ENCODE results near the gene ACSL3.

Gene ACSL3

DNA sequence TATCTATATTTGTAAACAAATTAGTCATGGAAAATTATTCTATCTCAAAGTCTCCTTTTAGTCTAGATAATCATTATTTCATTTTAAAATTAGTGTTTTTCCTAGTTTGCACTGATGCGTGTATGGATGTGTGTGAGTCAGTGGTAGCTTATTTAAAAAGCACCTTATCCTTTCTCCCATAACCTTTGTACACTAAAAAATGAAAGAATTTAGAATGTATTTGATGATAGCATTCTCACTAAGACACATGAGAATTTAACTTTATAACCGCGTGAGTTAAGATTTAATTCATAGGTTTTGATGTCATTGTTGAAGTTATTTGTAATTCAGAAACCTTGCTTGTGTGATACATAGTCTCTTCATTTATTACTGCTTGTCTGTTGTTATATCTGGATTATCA is 81.7 kb downstream of the ACSL3 start:
- DNase-seq (ENCODE audit: low spot score), result no peak

- DNase-seq (ENCODE audit: low spot score), result no peak
These were observed 82.1 kb downstream of the ACSL3 start for GRCh38 chr2:222942977-222943376.

DNA sequence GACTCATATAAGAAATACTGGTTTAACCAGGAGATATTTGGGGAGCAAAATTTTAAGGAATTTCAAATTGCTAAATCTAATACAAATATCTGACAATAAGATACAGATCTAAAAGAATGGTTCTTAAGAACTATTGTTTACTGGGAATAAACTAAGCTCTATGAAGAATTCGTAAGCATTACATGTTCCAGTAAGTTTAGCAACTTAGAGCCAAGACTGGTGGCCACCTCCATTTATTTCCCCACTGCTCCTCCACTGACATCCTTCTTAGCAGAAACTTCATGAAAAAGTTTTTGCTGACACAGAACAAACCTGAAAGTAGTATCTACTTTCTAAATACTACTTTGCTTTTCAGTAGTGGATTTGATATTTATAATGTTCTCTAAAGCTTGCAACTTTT is 83.0 kb downstream of the ACSL3 start:
- DNase-seq (ENCODE audit: low spot score), result no peak

DNA sequence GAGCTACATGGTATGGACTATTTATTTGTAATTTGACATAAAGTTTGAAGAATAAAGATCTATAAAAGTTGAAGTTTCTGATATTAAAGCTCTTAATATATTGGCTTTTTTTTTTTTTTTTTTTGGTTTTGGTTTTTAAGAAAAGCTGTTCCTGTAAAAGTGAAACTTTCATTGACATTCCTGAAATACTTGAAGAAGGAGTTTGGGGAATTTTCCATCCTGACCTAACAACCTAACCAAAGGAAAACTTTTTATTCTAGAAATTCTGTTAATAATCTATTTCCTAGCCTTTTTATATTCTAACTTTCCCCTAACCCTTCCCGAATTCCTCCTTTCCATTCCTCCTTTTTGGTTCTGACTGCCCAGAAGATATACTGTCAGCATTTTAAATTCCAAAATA is 83.7 kb downstream of the ACSL3 start:
- no peak for DNase-seq (ENCODE audit: low spot score)

GRCh38 chr2:222944971-222945740 is 84.3 kb downstream of the ACSL3 start:
- DNase-seq (ENCODE audit: low spot score), result no peak

DNA sequence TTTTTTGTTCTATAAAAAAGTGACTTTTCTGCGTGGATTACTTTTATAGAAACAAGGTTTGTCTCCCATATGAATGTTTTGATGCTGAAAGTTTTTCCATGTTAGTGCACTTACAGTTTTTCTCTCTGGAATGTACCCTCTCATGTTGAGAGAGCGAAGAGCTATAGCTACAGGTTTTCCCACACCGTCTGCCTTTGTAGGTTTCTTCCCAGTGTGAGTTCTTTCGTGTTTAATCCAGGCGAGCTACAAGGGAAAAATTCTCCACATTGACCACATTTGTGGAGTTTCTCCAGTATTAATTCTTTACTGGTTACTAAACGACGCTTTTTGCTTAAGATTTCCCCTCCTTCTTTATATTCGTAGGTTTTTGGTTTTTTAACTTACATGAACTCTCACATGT is 85.1 kb downstream of the ACSL3 start:
- no peak for DNase-seq (ENCODE audit: low spot score)

DNA sequence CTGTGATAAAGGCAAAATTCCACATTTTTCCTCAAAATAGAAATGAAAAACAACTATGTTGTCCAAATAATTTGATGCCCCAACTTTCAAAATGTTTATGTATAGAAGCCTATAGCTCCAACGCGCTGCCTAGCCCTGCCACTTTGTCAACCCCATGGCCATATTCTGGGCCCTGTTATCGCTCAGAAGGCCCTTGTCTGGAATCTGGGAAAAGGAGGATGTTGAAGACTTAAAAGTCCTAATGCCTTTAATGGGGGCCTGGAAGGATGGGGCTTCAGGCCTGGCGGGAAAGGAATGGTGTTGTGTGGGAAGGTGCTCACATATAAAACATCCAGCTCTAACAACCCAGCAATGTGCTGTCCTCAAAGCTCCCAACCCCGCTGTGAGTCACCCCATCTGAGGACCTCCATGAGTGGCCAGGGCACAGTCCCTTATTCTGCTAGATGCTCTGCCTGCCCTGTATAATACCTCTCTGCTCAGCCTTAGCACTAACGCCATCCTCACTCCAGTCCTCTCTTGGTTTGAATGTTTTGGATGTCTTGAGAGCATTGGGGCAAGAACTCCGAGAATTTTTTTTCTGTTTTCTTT is 86.0 kb downstream of the ACSL3 start:
- DNase-seq (ENCODE audit: low spot score), result no peak

GRCh38 chr2:222949073-222949472 is 88.2 kb downstream of the ACSL3 start:
- no peak for DNase-seq (ENCODE audit: low spot score)

DNA sequence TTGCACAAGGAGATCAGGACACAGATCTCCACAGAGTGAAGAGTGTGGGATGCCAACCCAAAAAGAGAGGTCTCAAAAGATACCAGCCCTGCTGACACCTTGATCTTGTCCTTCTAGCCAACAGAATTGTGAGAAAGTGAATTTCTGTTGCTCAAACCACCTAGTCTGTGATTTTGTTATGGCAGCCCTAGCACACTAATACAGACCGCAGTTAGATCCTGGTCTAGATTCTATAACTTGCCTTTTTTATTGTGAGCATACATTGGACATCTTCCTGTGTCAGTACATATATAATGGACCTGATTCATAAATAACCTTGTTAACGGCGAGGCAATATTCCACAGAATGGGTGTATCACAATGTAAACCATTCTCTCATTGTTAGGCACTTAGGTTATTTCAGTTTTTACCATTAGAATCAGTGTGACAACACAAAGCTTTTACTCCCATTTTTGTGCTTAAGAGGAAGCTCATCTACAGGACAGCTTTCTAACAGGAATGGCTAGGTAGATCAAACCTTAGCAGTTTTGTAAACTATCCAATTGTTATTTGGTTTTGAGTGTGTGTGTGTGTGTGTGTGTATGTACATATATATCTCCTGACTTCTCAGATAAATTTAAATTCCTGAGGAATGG is 89.0 kb downstream of the ACSL3 start:
- DNase-seq (ENCODE audit: low spot score), result no peak

GRCh38 chr2:222950638-222951285 is 89.9 kb downstream of the ACSL3 start:
- DNase-seq (ENCODE audit: low spot score), result peak; percentile 24

GRCh38 chr2:222952204-222952603 is 91.4 kb downstream of the ACSL3 start:
- DNase-seq (ENCODE audit: low spot score), result no peak

DNA sequence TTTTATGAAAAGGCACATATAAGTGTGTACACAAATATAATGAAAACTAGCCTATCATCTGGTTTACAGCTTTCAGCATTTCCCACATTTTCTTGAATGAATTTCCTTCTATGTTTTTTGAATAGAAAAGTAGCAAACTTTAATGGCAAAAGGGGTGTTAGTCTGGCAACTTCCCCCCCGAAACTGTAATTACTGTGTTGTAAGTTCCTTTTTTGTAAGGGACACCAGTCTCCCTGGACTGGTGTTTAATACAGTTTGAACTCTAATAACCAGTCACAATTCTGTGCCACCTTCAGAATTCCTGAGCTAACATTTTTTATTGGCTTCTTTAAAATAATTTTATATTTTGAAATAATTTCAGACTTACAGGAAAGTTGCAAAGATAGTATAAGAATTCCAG is 94.2 kb downstream of the ACSL3 start:
- no peak for DNase-seq (ENCODE audit: low spot score)

GRCh38 chr2:222959358-222959757 is 98.5 kb downstream of the ACSL3 start:
- peak; percentile 81 for DNase-seq (ENCODE audit: low spot score)

GRCh38 chr2:222960126-222960525 is 99.3 kb downstream of the ACSL3 start:
- no peak for DNase-seq (ENCODE audit: low spot score)

DNA sequence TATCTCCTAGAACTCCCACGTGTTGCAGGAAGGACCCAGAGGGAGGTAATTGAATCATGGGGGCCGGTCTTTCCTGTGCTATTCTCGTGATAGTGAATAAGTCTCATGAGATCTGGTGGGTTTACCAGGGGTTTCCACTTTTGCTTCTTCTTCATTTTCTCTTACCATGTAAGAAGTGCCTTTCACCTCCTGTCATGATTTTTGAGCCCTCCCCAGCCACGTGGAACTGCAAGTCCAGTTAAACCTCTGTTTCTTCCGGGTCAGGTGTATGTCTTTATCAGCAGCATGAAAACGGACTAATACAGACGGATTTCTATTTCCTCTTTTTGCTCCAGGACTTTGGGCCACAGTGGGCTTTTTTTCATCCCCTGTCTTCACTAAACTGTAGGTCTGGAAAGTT is 102.8 kb downstream of the ACSL3 start:
- no peak for DNase-seq (ENCODE audit: low spot score)

GRCh38 chr2:222964376-222965031 is 103.7 kb downstream of the ACSL3 start:
- no peak for DNase-seq (ENCODE audit: low spot score)

GRCh38 chr2:222965555-222965954 is 104.7 kb downstream of the ACSL3 start:
- DNase-seq (ENCODE audit: low spot score), result no peak

GRCh38 chr2:222968550-222969155 is 107.8 kb downstream of the ACSL3 start:
- no peak for DNase-seq (ENCODE audit: low spot score)

DNA sequence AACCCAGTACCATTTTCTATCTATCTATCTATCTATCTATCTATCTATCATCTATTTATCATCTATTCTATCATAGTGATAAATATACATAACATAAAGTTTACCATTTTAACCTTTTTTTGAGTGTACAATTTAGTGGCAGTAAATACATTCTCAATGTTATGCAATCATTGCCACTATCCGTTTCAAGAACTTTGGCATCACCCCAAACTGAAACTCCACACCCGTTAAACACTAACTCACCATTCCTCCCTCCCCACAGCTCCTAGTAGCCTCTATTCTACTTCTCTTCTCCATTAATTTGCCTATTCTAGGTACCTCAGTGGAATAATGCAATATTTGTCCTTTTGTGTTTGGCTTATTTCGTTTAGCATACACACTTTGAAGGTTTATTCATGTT is 108.7 kb downstream of the ACSL3 start:
- DNase-seq (ENCODE audit: low spot score), result no peak

DNA sequence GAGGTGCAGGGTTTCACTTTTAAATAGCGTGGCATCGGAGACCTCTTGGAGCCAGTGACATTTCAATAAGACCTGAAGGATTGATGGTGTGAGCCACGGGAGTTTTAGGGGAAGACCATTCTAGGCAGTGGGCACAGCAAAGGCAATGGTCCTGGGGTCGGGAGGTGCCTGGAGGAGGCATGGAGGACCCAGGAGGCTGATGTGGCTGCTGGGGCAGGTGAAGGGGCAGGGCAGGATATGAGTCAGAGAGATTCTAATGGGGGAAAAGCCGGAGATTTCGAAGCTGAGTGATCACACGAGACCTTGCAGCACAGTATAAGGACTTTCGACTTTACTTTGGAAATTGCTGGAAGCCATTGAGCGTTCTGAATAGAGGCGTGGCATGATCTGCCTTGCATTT is 111.6 kb downstream of the ACSL3 start:
- DNase-seq (ENCODE audit: low spot score), result no peak

DNA sequence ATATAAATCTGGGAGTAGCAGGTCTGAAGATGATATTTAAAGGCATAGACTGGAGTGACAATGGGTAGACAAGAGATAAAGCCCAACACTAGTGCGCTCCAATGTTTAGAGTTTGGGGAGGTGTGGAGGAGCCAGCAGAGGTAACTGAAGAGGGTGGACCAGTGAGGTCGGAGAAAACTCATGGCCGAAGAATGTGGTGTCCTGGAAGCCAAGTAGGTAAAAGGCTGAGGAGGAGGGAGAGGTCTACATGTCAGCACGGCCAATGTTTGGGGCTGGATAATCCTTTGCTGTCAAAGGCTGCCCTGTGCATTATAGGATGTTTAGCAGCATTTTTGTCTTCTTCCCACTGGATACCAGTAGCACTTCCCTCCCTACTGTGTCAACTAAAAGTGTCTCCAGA is 112.4 kb downstream of the ACSL3 start:
- DNase-seq (ENCODE audit: low spot score), result no peak

DNA sequence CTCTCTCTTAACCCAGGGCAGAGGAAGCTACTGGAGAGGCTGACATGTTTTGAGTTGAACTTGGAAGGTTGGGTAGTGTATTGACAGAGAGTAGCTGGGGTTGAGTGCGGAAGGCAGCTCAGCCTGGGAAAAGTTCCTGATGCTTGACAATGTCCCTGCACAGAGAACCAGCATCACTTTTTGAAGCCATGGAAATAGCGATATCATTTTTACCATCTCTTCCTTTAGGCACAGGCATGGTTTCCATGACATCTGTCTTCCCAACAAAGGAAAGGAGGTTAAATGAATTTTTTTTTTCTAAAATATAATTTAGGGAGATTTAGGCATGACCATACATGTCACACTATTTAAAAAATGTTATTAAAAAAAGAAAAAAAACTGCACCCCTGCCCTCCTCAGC is 112.9 kb downstream of the ACSL3 start:
- DNase-seq (ENCODE audit: low spot score), result no peak

Measured in hepatic stellate cell (primary cell).